CD14-positive monocyte (primary cell): ENCODE results near the gene NDRG4. TPM values are rescaled to one million over a fixed set of nuclear protein-coding genes. Genes with fewer than 3 reads are reported as not detected.

ENCODE experiments used
- DNase-seq, 3 donors: peaks; one replicate each; pipeline ENCODE4 v3.0.0-alpha.2; 2011 to 2022
- H2AFZ ChIP-seq: 2 replicates; pipeline ENCODE4 v1.6.0; 2012; ENCODE audit warnings: mild to moderate bottlenecking, low read depth, low read length, inconsistent platforms; ENCODE audit not compliant: insufficient read depth, poor library complexity, severe bottlenecking
- H3K27ac ChIP-seq, 2 donors: 1 replicate in 1 of 2; 2 replicates in 1 of 2; pipeline ENCODE4 v1.5.1; 2012 to 2013; ENCODE audit warnings: low read length in 2 of 2, control low read depth in 1 of 2, inconsistent platforms in 1 of 2, low read depth in 1 of 2, mild to moderate bottlenecking in 1 of 2
- H3K27me3 ChIP-seq, 2 donors: one replicate each; pipeline versions ENCODE4 v1.6.0 to v1.6.1; 2011 to 2013; ENCODE audit warnings: low read length in 2 of 2; ENCODE audit not compliant: control insufficient read depth in 2 of 2, insufficient read depth in 2 of 2
- H3K36me3 ChIP-seq, 2 donors: replicated peaks in 1 of 2; 1 replicate in 1 of 2; 2 replicates in 1 of 2; pipeline versions ENCODE4 v1.5.1 to v1.6.1; 2012 to 2013; ENCODE audit warnings: low read length in 2 of 2, control low read depth in 1 of 2, inconsistent platforms in 1 of 2, mild to moderate bottlenecking in 1 of 2; ENCODE audit not compliant: insufficient read depth in 2 of 2, control insufficient read depth in 1 of 2
- H3K4me1 ChIP-seq, 2 donors: 1 replicate in 1 of 2; 2 replicates in 1 of 2; pipeline versions ENCODE4 v1.5.1 to v1.6.1; 2012 to 2013; ENCODE audit warnings: low read length in 2 of 2, control low read depth in 1 of 2, inconsistent platforms in 1 of 2, mild to moderate bottlenecking in 1 of 2, moderate library complexity in 1 of 2; ENCODE audit not compliant: insufficient read depth in 2 of 2, control insufficient read depth in 1 of 2
- H3K4me2 ChIP-seq: replicated peaks from 2 replicates; pipeline ENCODE3; 2012; ENCODE audit warnings: low read length, moderate library complexity, mild to moderate bottlenecking; ENCODE audit not compliant: poor library complexity, severe bottlenecking; ENCODE audit errors: extremely low read depth
- H3K4me3 ChIP-seq, 3 experiments: fragments of 200-600 bp in 1 of 3; sonication (generic) in 1 of 3; replicated peaks in 1 of 3; 1 replicate in 2 of 3; 2 replicates in 1 of 3; pipeline ENCODE4 v1.5.1; 2011 to 2013; ENCODE audit warnings: low read length in 3 of 3, mild to moderate bottlenecking in 3 of 3, control low read depth in 2 of 3, low read depth in 2 of 3, inconsistent platforms in 1 of 3, moderate library complexity in 1 of 3
- H3K79me2 ChIP-seq: 2 replicates; pipeline ENCODE4 v1.6.0; 2012; ENCODE audit warnings: mild to moderate bottlenecking, control low read depth, inconsistent platforms, low read length, moderate library complexity; ENCODE audit not compliant: insufficient read depth
- H3K9ac ChIP-seq: 2 replicates; pipeline ENCODE4 v1.6.0; 2017; ENCODE audit warnings: low read length, mild to moderate bottlenecking; ENCODE audit not compliant: insufficient read depth, poor library complexity, severe bottlenecking
- H3K9me3 ChIP-seq, 2 donors: replicated peaks in 1 of 2; 1 replicate in 1 of 2; 2 replicates in 1 of 2; pipeline versions ENCODE4 v1.5.1 to v1.6.1; 2012 to 2013; ENCODE audit warnings: low read length in 2 of 2, control low read depth in 1 of 2; ENCODE audit not compliant: control insufficient read depth in 1 of 2, insufficient read depth in 1 of 2
- H4K20me1 ChIP-seq: 2 replicates; pipeline ENCODE4 v1.6.0; 2012; ENCODE audit warnings: mild to moderate bottlenecking, low read length, control low read depth, moderate library complexity; ENCODE audit not compliant: insufficient read depth
- H3K27ac Mint-ChIP-seq, 7 donors: one replicate each; pipeline ENCODE4 v1.8.0; 2020; ENCODE audit warnings: mild to moderate bottlenecking in 7 of 7, mixed read lengths in 7 of 7, moderate library complexity in 6 of 7, inconsistent platforms in 2 of 7
- H3K27me3 Mint-ChIP-seq, 3 donors: one replicate each; pipeline ENCODE4 v1.8.0; 2021 to 2022; ENCODE audit warnings: low read depth in 3 of 3, mild to moderate bottlenecking in 3 of 3, mixed read lengths in 3 of 3, moderate library complexity in 3 of 3, inconsistent platforms in 1 of 3
- H3K36me3 Mint-ChIP-seq, 2 donors: one replicate each; pipeline ENCODE4 v1.8.0; 2020; ENCODE audit warnings: mixed read lengths in 2 of 2, inconsistent platforms in 1 of 2, mild to moderate bottlenecking in 1 of 2
- H3K4me1 Mint-ChIP-seq: one replicate; pipeline ENCODE4 v1.8.0; 2020; ENCODE audit warnings: mild to moderate bottlenecking, mixed read lengths
- H3K4me3 Mint-ChIP-seq, 2 donors: one replicate each; pipeline ENCODE4 v1.8.0; 2020; ENCODE audit warnings: mild to moderate bottlenecking in 2 of 2, mixed read lengths in 2 of 2, moderate library complexity in 1 of 2
- H3K9me3 Mint-ChIP-seq, 7 donors: one replicate each; pipeline ENCODE4 v1.8.0; 2020 to 2022; ENCODE audit warnings: mixed read lengths in 7 of 7, mild to moderate bottlenecking in 6 of 7, moderate library complexity in 6 of 7, inconsistent platforms in 2 of 7
- CTCF ChIP-seq: fragments of 200-600 bp; IDR thresholded peaks from one replicate; pipeline ENCODE4 v1.8.0; 2022; ENCODE audit warnings: antibody characterized with exemption, mild to moderate bottlenecking
- WGBS: methylation state at CpG from one replicate; pipeline ENCODE4 v1.1.5; 2013; ENCODE audit warnings: missing lambda C conversion rate; ENCODE audit not compliant: insufficient coverage; 5-methylcytosine and 5-hydroxymethylcytosine counted together
- intact Hi-C, 2 donors: fragments of 100-400 bp; cut with micrococcal nuclease; formaldehyde crosslinking; loops; one replicate each; pipeline versions ENCODE4 v1.15.0 to v1.15.1; 2023
- polyA plus RNA-seq, 3 donors: library from polyadenylated mRNA; depleted of rRNA in 1 of 3; unstranded in 2 of 3; stranded (reverse) in 1 of 3; fragments of 300-500 nt in 2 of 3; fragments of >200 nt in 1 of 3; fragmentation: Illumina TruSeq in 2 of 3; gene quantifications; 1 replicate in 2 of 3; 2 replicates in 1 of 3; pipeline ENCODE4 v1.2.3, GENCODE V29; 2012 to 2021

The NDRG4 gene
- polyA plus RNA-seq, 3 donors, result not detected

DNA sequence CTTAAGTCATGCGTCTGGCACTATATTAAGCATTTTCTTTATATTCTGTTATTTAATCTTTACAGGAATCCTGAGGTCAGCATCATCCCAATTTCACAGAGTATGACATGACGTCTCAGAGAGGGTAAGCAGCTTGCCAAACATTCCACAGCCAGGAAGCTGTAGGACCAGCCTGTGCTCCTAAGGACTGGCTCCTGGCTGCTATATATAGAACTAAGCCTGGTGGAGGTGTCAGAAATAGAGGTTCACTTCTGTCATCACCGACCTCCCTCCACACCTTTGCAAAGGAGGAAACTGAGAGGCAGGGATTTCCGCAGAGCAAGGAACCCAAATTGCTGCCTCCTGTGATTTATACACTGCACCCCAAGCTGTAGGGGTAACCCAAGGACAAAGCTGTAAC, 37.9 kb upstream of the NDRG4 start:
- H3K36me3 Mint-ChIP-seq, result peaks cover 0 to 2% of the 10 kb centered on the region in 2 donors
- H3K27ac Mint-ChIP-seq, result no peak overlapping the region
- Histone ChIP-seq H3K27me3 (peaks cover 37 to 50% of the 10 kb centered on the region in 2 donors), H3K27ac (no peak overlapping the region), H3K9ac (no peak overlapping the region), H4K20me1 (no peaks in the 10 kb centered on the region), H3K4me3 (no peak overlapping the region), H3K9me3 (peaks cover 0 to 11% of the 10 kb centered on the region in 2 donors), H3K4me2 (no peak overlapping the region), H3K36me3 (no peaks in the 10 kb centered on the region), H2AFZ (no peak overlapping the region), H3K4me1 (peaks cover 0 to 6% of the 10 kb centered on the region in 2 donors), H3K79me2 (no peaks in the 10 kb centered on the region)
- DNase-seq, result no peak
- peaks cover 11% of the 10 kb centered on the region for H3K4me1 Mint-ChIP-seq
- WGBS, result no CpG with 5 or more reads among the region's 4 CpGs
- intact Hi-C loops, result no loop called here
- peaks cover 53 to 83% (median 66%) of the 10 kb centered on the region in 3 donors for H3K27me3 Mint-ChIP-seq
- H3K9me3 Mint-ChIP-seq, result peaks cover 0 to 12% (median 2%) of the 10 kb centered on the region in 7 donors
- peak overlapping the region in 1 of 2 donors; percentile 71 for H3K4me3 Mint-ChIP-seq
- no peak for TF ChIP-seq CTCF

GRCh38 chr16:58462499-58462996, 37.4 kb upstream of the NDRG4 start:
- no peak overlapping the region for H3K27ac ChIP-seq
- 63% methylated on average over 9 of the region's 15 CpGs for WGBS
- Mint-ChIP-seq H3K4me3 (peak overlapping the region in 1 of 2 donors; percentile 71), H3K9me3 (peaks cover 0 to 12% (median 2%) of the 10 kb centered on the region in 7 donors), H3K4me1 (peaks cover 6% of the 10 kb centered on the region), H3K36me3 (peaks cover 0 to 2% of the 10 kb centered on the region in 2 donors), H3K27me3 (peaks cover 55 to 84% (median 69%) of the 10 kb centered on the region in 3 donors), H3K27ac (no peak overlapping the region)
- H3K36me3 ChIP-seq, result no peaks in the 10 kb centered on the region
- peaks cover 37 to 50% of the 10 kb centered on the region in 2 donors for H3K27me3 ChIP-seq
- no peak overlapping the region for H2AFZ ChIP-seq
- H3K9me3 ChIP-seq, result peaks cover 0 to 11% of the 10 kb centered on the region in 2 donors
- H3K4me1 ChIP-seq, result peaks cover 0 to 6% of the 10 kb centered on the region in 2 donors
- DNase-seq, result no peak
- no peaks in the 10 kb centered on the region for H3K79me2 ChIP-seq
- intact Hi-C loops, result no loop called here
- H3K4me3 ChIP-seq, result no peak overlapping the region
- H3K9ac ChIP-seq, result no peak overlapping the region
- no peaks in the 10 kb centered on the region for H4K20me1 ChIP-seq
- no peak for TF ChIP-seq CTCF
- H3K4me2 ChIP-seq, result no peak overlapping the region
